ENCODE data around the gene ANKRD13A. TPM values are rescaled to one million over a fixed set of nuclear protein-coding genes. Genes with fewer than 3 reads are reported as not detected.

The ANKRD13A gene
- total RNA-seq, 4 donors from 2014 or later = 91.3 to 165 (median 124) TPM

GRCh38 chr12:110024051-110024450 is 24.8 kb downstream of the ANKRD13A start:
- WGBS = 79% methylated on average over 2 of the region's 2 CpGs
- Histone ChIP-seq H3K9me3 (no peaks in the 10 kb centered on the region), H3K36me3 (peaks cover 44 to 79% (median 66%) of the 10 kb centered on the region in 4 donors), H3K27ac (replicated peaks in 1 of 4) (peak overlapping the region; percentile 55 to 68 (median 67)), H3K4me1 (peaks cover 19 to 39% (median 32%) of the 10 kb centered on the region in 4 donors), H3K27me3 (no peaks in the 10 kb centered on the region), H3K4me3 (no peak overlapping the region)
- TF ChIP-seq EP300 (IDR thresholded peaks at IDR 0.05) (no peak), POLR2AphosphoS5 (IDR thresholded peaks at IDR 0.05) (no peak), POLR2A (IDR thresholded peaks at IDR 0.05; ENCODE audit: low read depth) (no peak), CTCF (IDR thresholded peaks at IDR 0.05) (no peak)
- intact Hi-C loops (cut with DNase I) = no loop called here
- DNase-seq (ENCODE audit: extremely low spot score) = no peak

GRCh38 chr12:110028323-110028722 is 29.1 kb downstream of the ANKRD13A start:
- 77% methylated on average over 6 of the region's 6 CpGs for WGBS
- peaks cover 38 to 78% (median 64%) of the 10 kb centered on the region in 4 donors for H3K36me3 ChIP-seq

GRCh38 chr12:110029290-110029815 is 30.1 kb downstream of the ANKRD13A start:
- no peak overlapping the region for H3K27ac ChIP-seq (replicated peaks in 1 of 4)
- H3K27me3 ChIP-seq = no peaks in the 10 kb centered on the region
- H3K4me1 ChIP-seq = peaks cover 4 to 14% (median 10%) of the 10 kb centered on the region in 4 donors
- DNase-seq (ENCODE audit: extremely low spot score) = no peak
- intact Hi-C loops (cut with DNase I) = no loop called here
- H3K4me3 ChIP-seq = no peak overlapping the region
- no peaks in the 10 kb centered on the region for H3K9me3 ChIP-seq
- WGBS = 84% methylated on average over 2 of the region's 2 CpGs
- peaks cover 38 to 89% (median 68%) of the 10 kb centered on the region in 4 donors for H3K36me3 ChIP-seq
- no peak for TF ChIP-seq CTCF (IDR thresholded peaks at IDR 0.05)

More at GRCh38 chr12:110028323-110028722, 29.1 kb downstream of the ANKRD13A start:
- Histone ChIP-seq H3K27ac (replicated peaks in 1 of 4) (no peak overlapping the region), H3K27me3 (no peaks in the 10 kb centered on the region), H3K9me3 (no peaks in the 10 kb centered on the region), H3K4me3 (no peak overlapping the region), H3K4me1 (peaks cover 13 to 24% (median 20%) of the 10 kb centered on the region in 4 donors)
- intact Hi-C loops (cut with DNase I) = no loop called here
- DNase-seq (ENCODE audit: extremely low spot score) = no peak
- TF ChIP-seq POLR2AphosphoS5 (IDR thresholded peaks at IDR 0.05) (no peak), POLR2A (IDR thresholded peaks at IDR 0.05; ENCODE audit: low read depth) (no peak), CTCF (IDR thresholded peaks at IDR 0.05) (no peak), EP300 (IDR thresholded peaks at IDR 0.05) (no peak)

GRCh38 chr12:110033888-110034287 is 34.7 kb downstream of the ANKRD13A start:
- no peak overlapping the region for H3K4me3 ChIP-seq
- TF ChIP-seq POLR2AphosphoS5 (IDR thresholded peaks at IDR 0.05) (no peak), POLR2A (IDR thresholded peaks at IDR 0.05; ENCODE audit: low read depth) (no peak), CTCF (IDR thresholded peaks at IDR 0.05) (no peak), EP300 (IDR thresholded peaks at IDR 0.05) (no peak)
- H3K9me3 ChIP-seq = no peaks in the 10 kb centered on the region
- peaks cover 0 to 13% (median 8%) of the 10 kb centered on the region in 4 donors for H3K4me1 ChIP-seq
- DNase-seq (ENCODE audit: extremely low spot score) = no peak
- H3K27me3 ChIP-seq = no peaks in the 10 kb centered on the region
- peaks cover 21 to 92% (median 78%) of the 10 kb centered on the region in 4 donors for H3K36me3 ChIP-seq
- intact Hi-C loops (cut with DNase I) = no loop called here
- WGBS = 94% methylated on average over 3 of the region's 3 CpGs
- H3K27ac ChIP-seq (replicated peaks in 1 of 4) = no peak overlapping the region
